SKM-1 treated with dmso at 0.1 percent for 144 hours (cell line): Measurements from ENCODE around the gene ETS2.
"Not testable (repeated sequence)": the region's sequence is repeated elsewhere in the genome, so short reads cannot be mapped to it uniquely, and the experiment has no call there.

Source experiments
- DNase-seq: peaks from one replicate; lab custom pipeline; 2025; ENCODE audit not compliant: unreplicated experiment; lab: John Stamatoyannopoulos, UW

ETS2 gene

DNA sequence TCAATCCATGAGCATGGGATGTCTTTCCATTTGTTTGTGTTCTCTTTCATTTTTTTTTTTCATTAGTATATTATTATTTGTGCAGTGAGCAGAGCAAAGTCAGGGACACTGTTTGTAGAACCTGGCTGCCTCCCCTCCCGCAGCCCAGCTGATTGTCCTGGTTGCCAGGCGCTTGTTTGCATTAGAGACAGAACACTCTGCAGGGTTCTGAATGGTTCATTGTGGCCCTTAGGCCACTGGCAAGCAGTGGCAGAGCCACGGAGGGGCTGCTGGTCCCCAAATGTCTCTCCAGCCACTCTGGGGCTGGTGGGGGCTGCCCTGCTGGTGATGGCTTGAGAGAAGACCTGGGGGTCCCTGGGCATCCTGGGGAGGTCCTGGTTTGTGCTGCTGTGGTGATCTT lies 29.0 kb downstream of the ETS2 start:
- DNase-seq, result no peak

DNA sequence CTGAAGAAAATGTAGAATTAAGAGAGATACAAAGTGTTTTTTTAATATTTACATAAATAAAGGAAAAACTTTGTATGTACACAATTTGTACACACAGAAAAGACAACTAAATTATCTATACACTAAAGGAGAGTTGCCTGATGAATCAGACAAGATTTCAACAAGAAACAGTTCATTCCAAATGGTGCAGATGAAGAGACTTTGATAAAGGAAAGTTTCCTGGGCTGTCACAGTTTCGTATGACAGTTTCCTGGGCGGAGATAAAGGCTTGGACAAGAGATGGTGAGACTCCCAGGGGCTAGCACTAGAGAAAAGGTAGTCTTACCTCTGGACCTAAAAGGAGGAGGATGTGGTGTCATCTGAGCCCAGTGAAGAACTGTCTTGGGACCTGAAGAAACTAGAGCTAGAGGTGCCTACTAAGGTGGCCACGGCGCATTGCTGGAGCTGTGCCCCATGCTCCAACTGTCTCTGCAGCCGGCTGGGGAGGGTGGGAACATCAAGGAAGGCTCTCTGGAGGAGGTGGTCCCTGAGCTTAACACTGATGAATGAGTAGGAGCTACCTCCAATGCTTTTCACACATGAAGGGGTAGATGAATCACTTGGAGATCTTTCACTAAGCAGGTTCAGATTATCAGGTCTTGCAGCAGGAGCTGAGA lies 32.2 kb downstream of the ETS2 start:
- DNase-seq, result no peak

DNA sequence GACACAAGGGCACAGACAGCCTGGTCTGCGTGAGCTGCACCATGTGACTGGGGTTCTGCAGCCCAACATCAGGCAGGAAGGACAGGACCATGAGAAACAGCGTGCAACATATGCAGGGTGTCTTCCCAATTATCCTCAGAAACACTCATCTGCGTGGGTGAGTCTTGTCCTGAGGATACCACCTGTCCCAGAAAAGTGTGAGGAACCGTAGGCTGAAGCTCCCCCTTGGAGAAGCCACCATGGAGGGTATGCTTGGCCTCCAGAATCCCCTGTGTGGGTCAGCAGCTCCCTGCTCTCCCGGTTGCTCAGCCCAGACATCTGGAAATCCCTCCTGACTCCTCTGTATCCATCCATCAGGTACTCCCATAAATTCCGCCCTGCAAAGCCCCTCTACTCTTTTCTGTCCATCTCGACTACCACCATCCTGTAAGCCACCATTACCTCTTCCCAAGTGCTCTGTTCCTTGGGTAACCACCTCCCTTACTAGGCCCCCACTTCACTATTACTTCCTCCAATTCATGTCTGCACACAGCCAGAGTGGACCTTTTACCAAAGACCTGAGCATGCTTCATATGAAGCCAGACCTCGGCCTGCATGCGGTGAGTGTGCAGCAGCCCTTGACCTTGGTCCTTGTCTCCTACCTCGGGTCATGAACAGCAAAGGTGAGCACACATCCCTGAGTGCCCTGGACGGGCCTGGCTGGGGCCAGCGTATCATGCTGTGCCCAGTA lies 33.0 kb downstream of the ETS2 start:
- no peak for DNase-seq

DNA sequence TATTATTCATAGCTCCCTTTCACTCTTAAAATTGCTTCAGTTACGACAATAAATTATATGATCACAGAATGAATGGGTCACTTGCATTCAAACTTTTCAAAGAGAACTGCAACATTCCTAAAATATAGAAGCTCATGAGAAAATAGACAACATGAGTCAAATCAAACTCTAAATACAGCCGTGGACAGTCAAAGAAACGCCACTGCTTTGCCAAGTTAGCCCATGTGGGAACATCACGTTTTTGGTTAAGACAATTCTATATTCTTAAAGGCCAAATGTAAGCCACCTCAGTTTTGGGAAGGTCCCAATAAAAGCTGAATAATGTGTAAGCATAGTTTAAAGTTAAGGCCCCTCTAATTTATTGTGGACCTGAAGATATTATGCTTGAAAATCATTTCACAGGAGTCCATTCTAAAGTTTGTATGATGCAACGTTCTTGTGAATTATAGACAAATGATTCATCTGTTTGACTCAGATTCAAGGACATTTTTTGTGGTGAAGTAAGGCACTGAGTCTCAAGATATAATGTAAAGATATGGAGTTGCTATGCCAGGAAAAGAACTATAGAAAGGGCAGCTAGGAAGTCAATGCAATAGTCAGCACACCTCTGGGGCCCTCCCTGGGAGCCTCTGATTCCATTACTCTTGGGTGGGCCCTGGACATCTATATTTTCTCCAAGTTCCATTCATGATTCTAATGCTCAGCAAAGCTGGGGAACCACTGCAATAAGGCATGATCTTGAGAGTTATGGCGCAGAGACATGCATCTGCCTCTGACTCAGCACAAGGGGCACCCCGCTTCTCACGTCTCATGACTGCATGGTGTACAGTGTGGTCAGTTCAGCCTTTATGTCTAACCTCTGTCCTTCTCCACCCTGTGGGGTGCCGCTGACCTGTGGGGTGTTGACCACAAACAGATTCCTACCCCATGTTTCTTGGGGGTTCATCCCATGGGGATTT lies 33.9 kb downstream of the ETS2 start:
- DNase-seq, result no peak

DNA sequence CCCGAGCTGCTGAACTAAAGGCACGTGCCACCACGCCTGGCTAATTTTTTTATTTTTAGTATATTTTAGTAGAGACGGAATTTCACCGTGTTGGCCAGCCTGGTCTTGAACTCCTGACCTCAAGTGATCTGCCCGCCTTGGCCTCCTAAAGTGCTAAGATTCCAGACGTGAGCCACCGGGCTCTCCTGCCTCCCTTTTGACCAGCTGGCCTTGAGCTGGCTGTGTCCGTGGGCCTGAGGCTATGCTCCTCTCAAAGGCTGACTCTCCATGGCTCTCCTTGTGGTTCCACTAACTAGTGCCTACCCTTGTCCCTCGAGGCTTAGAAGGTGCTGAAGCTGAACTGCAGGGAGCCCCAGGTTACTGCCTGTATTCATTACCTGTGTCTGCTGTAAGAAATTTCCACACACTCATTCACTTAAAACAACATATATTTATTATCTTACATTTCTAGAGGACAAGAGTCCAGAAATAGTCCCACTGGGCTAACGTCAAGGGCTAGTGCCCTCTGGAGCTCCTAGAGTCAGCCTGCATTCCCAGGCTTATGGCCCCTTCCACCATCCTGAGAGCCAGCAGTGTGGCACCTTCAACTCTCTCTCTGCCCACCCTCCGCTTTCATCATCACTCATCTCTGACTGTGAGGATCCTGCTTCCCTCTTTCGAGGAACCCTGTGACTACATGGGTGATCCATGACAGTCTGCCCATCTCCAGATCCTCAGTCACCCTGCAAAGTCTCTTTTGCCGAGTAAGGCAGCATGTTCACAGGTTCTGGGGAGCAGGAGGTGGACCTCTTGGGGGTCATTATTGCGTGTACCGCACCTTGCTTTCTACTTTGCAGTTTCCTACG lies 34.9 kb downstream of the ETS2 start:
- DNase-seq, result no peak

DNA sequence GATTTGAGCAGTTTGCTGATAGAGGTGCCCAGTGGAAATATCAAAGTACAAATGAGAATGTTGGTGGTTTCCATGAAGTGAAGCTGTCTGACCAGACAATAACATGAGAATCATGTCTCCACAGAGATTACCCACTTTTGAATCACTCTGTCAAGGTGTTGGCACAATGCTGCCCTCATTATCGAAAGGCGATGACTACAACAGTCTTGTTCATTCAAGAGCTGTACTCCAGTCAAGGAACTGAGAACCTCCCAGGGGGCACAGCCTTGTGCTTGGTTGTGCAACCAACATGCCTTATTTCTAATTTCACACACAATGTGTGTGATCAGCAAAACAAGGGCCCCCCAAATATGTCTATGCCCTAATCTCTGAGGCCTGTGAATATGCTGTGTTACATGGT lies 35.7 kb downstream of the ETS2 start:
- no peak for DNase-seq

DNA sequence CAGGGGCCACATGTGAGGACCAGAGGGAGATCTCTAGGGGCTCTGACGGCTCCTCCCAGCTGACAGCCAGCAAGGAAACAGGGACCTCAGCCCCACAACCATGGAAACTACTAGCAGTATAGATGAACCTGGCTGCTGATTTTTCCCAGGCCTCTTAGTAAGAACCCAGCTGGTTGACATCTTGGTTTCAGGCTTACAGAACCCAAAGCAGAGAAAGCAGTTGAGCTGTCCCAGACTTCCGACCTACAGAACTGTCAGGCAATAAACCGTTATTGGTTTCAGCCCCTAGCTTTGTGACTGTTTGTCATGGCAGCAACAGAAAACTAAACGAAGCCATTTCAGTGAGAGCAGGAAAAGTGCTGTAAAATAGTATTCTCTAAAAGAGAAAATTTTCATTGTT lies 36.4 kb downstream of the ETS2 start:
- no peak for DNase-seq

DNA sequence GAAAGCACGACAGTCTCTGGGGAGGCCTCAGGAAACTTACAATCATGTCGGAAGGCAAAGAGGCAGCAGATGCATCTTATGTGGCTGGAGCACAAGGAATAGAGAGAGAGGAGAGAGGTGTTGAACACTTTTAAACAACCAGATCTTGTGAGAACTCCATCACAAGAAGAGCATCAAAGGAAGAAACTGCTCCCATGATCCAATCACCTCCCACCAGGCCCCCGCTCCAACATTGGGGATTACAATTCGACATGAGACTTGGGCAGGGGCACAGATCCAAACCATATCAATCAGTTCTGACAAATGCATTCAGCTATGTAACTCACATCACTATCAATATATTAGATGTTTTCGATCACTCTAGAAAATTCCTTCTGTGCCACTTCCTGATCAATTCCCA lies 37.6 kb downstream of the ETS2 start:
- no peak for DNase-seq

DNA sequence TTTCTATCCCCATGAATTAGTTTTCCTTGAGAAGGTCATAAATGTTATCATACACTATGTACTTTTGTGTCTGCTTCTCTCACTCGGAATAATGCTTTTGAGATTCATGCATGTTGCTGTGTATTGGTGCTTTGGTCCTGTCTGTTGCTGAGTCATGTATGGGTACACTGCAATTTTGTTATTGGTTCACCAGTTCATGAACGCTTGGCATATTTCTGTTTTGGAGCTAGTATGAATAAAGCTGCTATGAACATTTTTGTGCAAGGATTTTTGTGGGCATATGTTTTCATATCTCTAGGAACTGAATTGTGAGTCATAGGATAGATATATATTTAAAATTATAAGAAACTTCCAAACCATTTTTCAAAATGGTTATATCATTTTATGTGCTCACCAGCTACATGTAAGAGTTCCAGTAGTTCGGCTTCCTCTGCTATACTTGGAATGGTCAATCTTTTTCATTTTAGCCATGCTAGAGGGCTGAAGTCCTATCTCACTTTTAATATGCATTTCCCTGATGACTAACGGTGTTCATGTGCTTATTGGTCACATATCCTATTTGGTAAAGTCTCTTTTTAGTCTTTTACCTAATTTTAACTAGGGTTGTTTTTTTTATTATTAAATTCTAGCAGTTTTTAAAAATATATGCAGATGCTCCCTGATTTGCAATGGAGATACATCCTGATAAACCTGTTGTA lies 38.2 kb downstream of the ETS2 start:
- DNase-seq, result no peak

DNA sequence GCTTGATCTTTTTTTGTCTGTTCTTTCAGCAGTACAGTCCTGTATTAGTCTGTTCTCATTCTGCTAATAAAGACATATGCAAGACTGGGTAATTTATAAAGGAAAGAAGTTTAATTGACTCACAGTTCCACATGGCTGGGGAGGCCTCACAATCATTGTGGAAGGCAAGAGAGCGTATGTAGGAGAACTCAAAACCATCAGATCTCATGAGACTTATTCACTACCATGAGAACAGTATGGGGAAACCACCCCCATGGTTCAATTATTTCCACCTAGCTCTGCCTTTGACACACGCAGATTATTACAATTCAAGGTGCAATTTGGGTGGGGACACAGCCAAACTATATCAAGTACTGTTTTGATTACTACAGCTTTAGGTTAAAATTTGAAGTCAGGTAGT lies 39.6 kb downstream of the ETS2 start:
- not testable (repeated sequence) for DNase-seq

DNA sequence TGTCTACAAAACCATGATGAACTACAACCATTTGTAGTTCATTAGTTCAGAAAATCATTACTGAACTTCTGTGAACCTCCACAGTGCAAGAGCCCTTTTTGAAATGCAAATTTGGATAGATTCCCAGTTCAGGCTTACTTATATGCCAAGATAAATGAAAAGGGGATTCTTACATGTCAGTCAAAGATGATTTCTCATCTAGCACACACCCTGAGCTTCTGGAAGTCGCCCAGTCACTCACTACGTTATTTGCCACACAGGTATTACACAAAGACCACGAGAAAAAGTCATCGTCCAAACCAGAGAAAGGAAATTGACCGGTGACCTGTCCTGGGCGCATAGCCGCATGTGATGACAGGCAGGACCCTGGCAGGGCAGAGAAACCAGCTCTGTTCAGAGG lies 41.8 kb downstream of the ETS2 start:
- no peak for DNase-seq

DNA sequence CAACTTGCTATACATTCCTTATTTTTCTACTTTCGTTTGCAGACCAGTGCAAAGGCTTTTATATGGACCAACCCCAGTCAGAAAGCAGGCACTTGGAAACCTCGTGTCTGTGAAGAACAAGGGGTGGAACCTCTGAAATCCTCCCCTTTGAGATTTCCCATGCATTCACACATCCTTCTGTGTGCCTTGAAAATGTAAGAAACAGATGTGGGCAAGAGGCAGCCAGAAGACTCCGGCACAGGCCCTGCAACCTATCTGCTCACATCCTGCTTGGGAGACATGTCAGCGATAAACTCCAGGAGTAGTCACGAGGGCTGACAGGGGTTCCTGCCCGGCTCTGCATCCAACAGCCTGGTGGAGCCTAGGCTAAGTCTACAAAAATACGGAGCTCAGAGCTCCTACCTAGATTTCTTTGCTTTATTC lies 42.5 kb downstream of the ETS2 start:
- DNase-seq, result no peak

DNA sequence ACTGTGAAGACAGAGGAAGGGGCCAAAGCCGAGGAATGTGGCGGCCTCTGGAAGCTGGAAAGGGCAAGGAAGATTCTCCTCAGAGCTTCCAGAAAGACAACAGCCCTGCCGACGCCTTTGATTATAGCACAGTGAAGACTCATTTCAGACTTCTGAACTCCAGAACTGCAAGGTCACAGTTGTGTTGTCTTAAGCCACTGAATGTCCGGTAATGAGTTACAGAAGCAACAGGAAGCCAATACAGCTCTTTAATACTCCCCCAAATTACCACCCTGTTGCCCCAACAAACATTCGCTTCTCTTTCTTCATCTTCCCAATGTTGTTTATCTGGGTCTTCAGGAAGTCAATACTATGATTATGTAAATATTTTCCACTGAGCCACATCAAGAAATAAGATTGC lies 44.0 kb downstream of the ETS2 start:
- DNase-seq, result no peak

DNA sequence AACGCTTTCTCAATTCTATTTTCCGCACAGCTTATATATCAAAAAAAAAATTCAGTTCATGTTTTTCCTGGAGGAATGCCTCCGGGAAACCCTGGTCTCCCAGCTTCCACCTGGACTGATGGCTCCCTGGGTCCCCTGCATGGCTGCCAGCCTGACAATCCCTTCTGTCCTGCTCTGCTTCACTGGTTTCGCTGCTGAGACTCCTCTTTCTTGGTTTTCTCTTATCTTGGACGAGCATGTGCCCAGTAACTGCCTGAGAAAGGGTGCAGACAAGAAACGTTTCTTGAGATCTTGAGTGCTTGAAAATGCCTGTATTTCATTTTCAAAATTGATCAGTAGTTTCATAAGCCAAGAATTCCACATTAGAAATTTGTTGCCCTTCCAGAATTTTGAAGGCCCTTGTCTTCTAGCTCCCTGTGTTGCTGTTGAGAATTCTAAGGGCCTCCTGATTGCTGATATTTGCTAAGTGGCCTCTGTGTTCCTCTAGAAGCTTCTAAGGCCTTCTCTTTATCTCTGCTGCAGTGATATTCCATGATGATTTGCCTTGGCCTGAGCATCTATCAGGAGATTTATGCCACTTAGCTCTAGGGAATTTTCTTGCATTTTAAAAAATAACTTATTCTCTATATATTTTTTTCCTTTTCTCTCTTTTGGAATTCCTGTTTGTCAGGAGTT lies 44.7 kb downstream of the ETS2 start:
- DNase-seq, result no peak

DNA sequence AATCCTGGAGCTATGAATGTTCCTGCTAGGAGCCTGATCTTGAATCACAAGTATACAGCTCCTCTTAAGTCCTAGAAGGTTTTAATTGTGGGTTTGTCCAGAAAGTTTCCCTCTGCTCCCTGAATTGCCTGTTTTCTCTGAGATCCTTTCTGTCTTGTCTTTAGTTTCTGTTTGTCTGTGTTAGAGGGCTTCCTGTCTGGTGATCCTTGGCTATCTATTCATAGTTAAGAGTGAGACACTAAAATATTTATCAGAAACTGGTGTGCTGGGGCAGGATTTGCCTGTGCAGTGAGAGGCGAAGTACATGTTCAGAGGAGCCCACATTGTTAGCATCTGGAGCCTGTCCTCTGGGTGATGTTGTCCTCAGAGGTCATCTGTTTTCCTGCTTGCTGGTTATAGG lies 45.4 kb downstream of the ETS2 start:
- no peak for DNase-seq

DNA sequence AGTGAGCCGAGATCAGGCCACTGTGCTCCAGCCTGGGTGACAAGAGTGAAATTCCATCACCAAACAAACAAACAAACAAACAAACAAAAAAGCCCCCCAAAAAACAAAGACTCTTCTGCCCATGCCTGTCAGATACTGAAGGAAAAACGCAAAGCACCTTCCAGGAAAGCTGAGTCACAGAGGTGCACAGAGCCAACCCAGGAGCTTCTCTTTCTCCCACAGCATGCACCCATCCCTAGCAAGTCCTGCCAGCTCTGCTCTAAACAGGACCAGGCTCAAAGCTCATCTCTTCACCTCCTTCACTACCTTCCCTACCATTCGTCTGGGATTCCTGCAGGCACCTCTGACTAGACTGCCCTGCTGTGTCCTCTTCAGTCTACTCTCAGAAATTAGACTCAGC lies 46.5 kb downstream of the ETS2 start:
- no peak for DNase-seq

DNA sequence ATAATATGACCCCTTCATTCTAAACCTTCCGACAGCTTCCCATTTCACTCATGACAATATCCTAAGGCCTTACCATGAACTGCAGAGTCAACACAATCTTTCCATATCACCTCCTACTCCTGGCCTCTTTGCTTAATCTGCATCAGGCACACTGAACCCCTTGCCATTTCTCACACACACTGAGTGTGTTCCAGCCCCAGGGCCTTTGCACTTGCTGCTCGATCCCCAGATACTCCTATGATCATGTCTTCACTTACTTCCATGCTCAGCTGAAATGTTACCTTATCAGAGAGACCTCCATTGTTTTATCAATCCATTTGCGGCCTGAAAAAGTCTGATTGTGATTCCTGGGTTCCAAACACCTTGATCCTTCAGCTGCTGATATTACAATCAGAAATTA lies 47.0 kb downstream of the ETS2 start:
- DNase-seq, result no peak

DNA sequence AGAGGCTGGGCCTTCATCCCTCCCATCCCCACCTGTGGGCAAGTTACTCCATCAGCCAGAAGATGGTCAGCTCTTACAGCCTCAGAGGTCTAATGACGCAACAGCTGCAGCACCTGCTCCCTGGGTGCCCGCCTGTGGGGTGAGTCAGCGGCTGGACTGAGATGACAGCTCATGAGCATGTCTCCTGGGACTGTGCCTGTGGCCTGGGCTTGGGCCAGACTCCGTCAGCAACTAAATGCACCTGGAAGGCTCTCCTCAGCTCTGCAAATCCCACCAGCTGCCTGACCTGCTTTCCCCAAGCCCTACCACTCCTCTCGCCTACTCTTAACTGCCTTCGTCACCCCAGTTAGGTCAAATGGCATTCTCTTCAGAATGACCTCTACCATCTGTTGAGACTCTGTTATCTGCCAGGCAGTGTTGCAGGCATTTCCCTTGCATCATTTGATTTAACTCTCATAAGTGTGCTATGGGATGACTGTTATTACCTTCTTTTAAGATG lies 47.7 kb downstream of the ETS2 start:
- DNase-seq, result no peak

DNA sequence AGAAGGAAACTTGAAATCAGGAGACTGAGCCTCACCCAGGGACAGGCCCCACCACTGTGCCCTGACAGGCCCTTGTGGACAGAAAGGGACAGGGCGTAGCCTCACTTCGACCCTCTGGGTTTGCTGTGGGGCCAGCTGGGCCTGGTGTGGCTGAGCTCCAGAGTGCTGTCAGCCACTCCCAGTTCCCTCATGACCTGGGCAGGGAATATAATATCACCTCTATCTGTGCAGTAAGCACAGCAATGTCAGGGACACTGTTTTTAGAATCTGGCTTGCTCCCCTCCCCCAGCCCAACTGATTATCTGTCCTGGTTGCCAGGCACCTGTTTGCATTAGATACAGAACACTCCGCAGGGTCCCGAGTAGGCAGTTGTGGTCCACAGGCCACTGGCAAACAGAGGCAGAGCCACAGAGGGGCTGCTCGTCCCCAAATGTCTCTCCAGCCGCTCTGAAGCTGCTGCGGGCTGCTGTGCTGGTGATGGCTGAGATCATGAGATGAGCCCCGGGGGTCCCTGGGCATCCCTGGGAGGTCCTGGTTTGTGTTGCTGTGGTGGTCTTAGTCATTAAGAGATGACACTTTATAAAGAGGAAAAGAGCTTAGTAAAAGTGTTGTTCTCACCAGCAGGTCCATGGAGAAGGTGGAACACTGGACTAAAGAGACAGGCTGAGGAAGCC lies 51.6 kb downstream of the ETS2 start:
- no peak for DNase-seq
